ENCODE measurements around the gene MPIG6B. TPM values are rescaled to one million over a fixed set of nuclear protein-coding genes. Genes with fewer than 3 reads are reported as not detected.

Gene MPIG6B
- polyA plus RNA-seq, 3 donors: 0.09 to 0.75 (median 0.68) TPM

- no peak overlapping the region for H3K4me2 ChIP-seq (replicated peaks; ENCODE audit: extremely low read depth, low read length, poor library complexity, severe bottlenecking)
- intact Hi-C loops (cut with micrococcal nuclease): loop anchor here (5.0 to 10.0 kb wide), 2 partner anchors 90 to 278 kb away; partner anchors contain the start of genes NELFE (in 1 of the 2) and SKIC2 (in 1 of the 2)
Observed at GRCh38 chr6:31676904-31677303, 46.3 kb upstream of the MPIG6B start.

GRCh38 chr6:31677955-31678354, 45.2 kb upstream of the MPIG6B start:
- peaks cover 20 to 23% of the 10 kb centered on the region in 2 donors for H3K4me1 ChIP-seq (ENCODE audit: control insufficient read depth in 1 of 2, insufficient read depth in 2 of 2, low read length in 2 of 2)
- no peak overlapping the region for H3K27ac ChIP-seq (ENCODE audit: low read depth in 1 of 2, low read length in 2 of 2)
- intact Hi-C loops (cut with micrococcal nuclease): loop anchor here (5.0 to 10.0 kb wide), 2 partner anchors 89 to 277 kb away; partner anchors contain the start of genes NELFE (in 1 of the 2) and SKIC2 (in 1 of the 2)
- Mint-ChIP-seq H3K27me3 (ENCODE audit: low read depth in 3 of 3) (peaks cover 5 to 8% (median 6%) of the 10 kb centered on the region in 3 donors), H3K27ac (peak overlapping the region in 1 of 7 donors; percentile 5), H3K4me3 (no peak overlapping the region), H3K9me3 (peaks cover 0 to 2% (median 0%) of the 10 kb centered on the region in 7 donors), H3K4me1 (peaks cover 30% of the 10 kb centered on the region), H3K36me3 (peaks cover 13 to 18% of the 10 kb centered on the region in 2 donors)
- TF ChIP-seq CTCF (IDR thresholded peaks at IDR 0.05): no peak
- H4K20me1 ChIP-seq (ENCODE audit: insufficient read depth, low read length): no peaks in the 10 kb centered on the region
- DNase-seq: no peak
- H3K79me2 ChIP-seq (ENCODE audit: insufficient read depth, low read length): no peaks in the 10 kb centered on the region
- H3K36me3 ChIP-seq (replicated peaks in 1 of 2; ENCODE audit: control insufficient read depth in 1 of 2, insufficient read depth in 2 of 2, low read length in 2 of 2): peaks cover 5 to 12% of the 10 kb centered on the region in 2 donors
- H3K4me2 ChIP-seq (replicated peaks; ENCODE audit: extremely low read depth, low read length, poor library complexity, severe bottlenecking): no peak overlapping the region
- no peaks in the 10 kb centered on the region for H3K9me3 ChIP-seq (replicated peaks in 1 of 2; ENCODE audit: control insufficient read depth in 1 of 2, insufficient read depth in 1 of 2, low read length in 2 of 2)
- WGBS (ENCODE audit: insufficient coverage): 86% methylated on average over 7 of the region's 8 CpGs
- H3K27me3 ChIP-seq (ENCODE audit: control insufficient read depth in 2 of 2, insufficient read depth in 2 of 2, low read length in 2 of 2): no peaks in the 10 kb centered on the region
- no peak overlapping the region for H2AFZ ChIP-seq (ENCODE audit: insufficient read depth, low read depth, low read length, poor library complexity, severe bottlenecking)
- no peak overlapping the region for H3K4me3 ChIP-seq (replicated peaks in 1 of 3; ENCODE audit: low read depth in 2 of 3, low read length in 3 of 3)
- H3K9ac ChIP-seq (ENCODE audit: insufficient read depth, low read length, poor library complexity, severe bottlenecking): no peak overlapping the region

More at GRCh38 chr6:31676904-31677303, 46.3 kb upstream of the MPIG6B start:
- no peak overlapping the region for H3K4me3 ChIP-seq (replicated peaks in 1 of 3; ENCODE audit: low read depth in 2 of 3, low read length in 3 of 3)
- H3K79me2 ChIP-seq (ENCODE audit: insufficient read depth, low read length): no peaks in the 10 kb centered on the region
- H3K9ac ChIP-seq (ENCODE audit: insufficient read depth, low read length, poor library complexity, severe bottlenecking): no peak overlapping the region
- peaks cover 14 to 22% of the 10 kb centered on the region in 2 donors for H3K36me3 ChIP-seq (replicated peaks in 1 of 2; ENCODE audit: control insufficient read depth in 1 of 2, insufficient read depth in 2 of 2, low read length in 2 of 2)
- peaks cover 16 to 18% of the 10 kb centered on the region in 2 donors for H3K4me1 ChIP-seq (ENCODE audit: control insufficient read depth in 1 of 2, insufficient read depth in 2 of 2, low read length in 2 of 2)
- 85% methylated on average over 4 of the region's 6 CpGs for WGBS (ENCODE audit: insufficient coverage)
- H3K27ac Mint-ChIP-seq: no peak overlapping the region
- peaks cover 0 to 4% (median 0%) of the 10 kb centered on the region in 7 donors for H3K9me3 Mint-ChIP-seq
- H3K4me3 Mint-ChIP-seq: no peak overlapping the region
- H3K9me3 ChIP-seq (replicated peaks in 1 of 2; ENCODE audit: control insufficient read depth in 1 of 2, insufficient read depth in 1 of 2, low read length in 2 of 2): no peaks in the 10 kb centered on the region
- no peaks in the 10 kb centered on the region for H3K27me3 ChIP-seq (ENCODE audit: control insufficient read depth in 2 of 2, insufficient read depth in 2 of 2, low read length in 2 of 2)
- H4K20me1 ChIP-seq (ENCODE audit: insufficient read depth, low read length): no peaks in the 10 kb centered on the region
- peaks cover 3 to 6% (median 5%) of the 10 kb centered on the region in 3 donors for H3K27me3 Mint-ChIP-seq (ENCODE audit: low read depth in 3 of 3)
- peaks cover 23 to 27% of the 10 kb centered on the region in 2 donors for H3K36me3 Mint-ChIP-seq
- peaks cover 26% of the 10 kb centered on the region for H3K4me1 Mint-ChIP-seq
- no peak for TF ChIP-seq CTCF (IDR thresholded peaks at IDR 0.05)
- H2AFZ ChIP-seq (ENCODE audit: insufficient read depth, low read depth, low read length, poor library complexity, severe bottlenecking): no peak overlapping the region
- no peak for DNase-seq
- H3K27ac ChIP-seq (ENCODE audit: low read depth in 1 of 2, low read length in 2 of 2): no peak overlapping the region
